ENCODE results near the gene TYW1B.
"Not testable (repeated sequence)": the region's sequence is repeated elsewhere in the genome, so short reads cannot be mapped to it uniquely, and the experiment has no call there.

- TF ChIP-seq CTCF (IDR thresholded peaks at IDR 0.05; ENCODE audit: low read depth, low read length, poor library complexity, severe bottlenecking); EZH2phosphoT487 (IDR thresholded peaks at IDR 0.05; ENCODE audit: borderline replicate concordance, low read length): not testable (repeated sequence)
Measured at GRCh38 chr7:72559546-72559945, 268.5 kb downstream of the TYW1B start.
